Stimulated activated CD8-positive, alpha-beta memory T cell treated with anti-CD3 and anti-CD28 coated beads, Interleukin-12 subunit alpha, Interleukin-12 subunit beta, amount 100 ng/mL, for 24 hours (primary cell): ENCODE data around the gene MAML3.

ENCODE experiments used
- DNase-seq: peaks from one replicate; pipeline ENCODE4 v3.0.0-alpha.2; 2020; ENCODE audit errors: extremely low read depth

Gene MAML3

GRCh38 chr4:139900964-139901376 lies 253.0 kb downstream of the MAML3 start:
- DNase-seq = no peak

GRCh38 chr4:139899346-139899745 lies 254.6 kb downstream of the MAML3 start:
- DNase-seq = no peak

GRCh38 chr4:139898293-139898692 lies 255.7 kb downstream of the MAML3 start:
- DNase-seq = no peak

GRCh38 chr4:139896091-139896604 lies 257.8 kb downstream of the MAML3 start:
- no peak for DNase-seq

GRCh38 chr4:139893801-139894200 lies 260.2 kb downstream of the MAML3 start:
- no peak for DNase-seq

- DNase-seq = no peak
These were observed 260.8 kb downstream of the MAML3 start for GRCh38 chr4:139892973-139893736.

- no peak for DNase-seq
These were observed 263.2 kb downstream of the MAML3 start for GRCh38 chr4:139890816-139891215.

- DNase-seq = no peak
These were observed 264.1 kb downstream of the MAML3 start for GRCh38 chr4:139889901-139890300.

- no peak for DNase-seq
These were observed 264.7 kb downstream of the MAML3 start for GRCh38 chr4:139889264-139889663.

GRCh38 chr4:139887962-139888735 lies 265.8 kb downstream of the MAML3 start:
- DNase-seq = no peak

GRCh38 chr4:139887376-139887802 lies 266.6 kb downstream of the MAML3 start:
- DNase-seq = no peak

GRCh38 chr4:139886798-139887197 lies 267.2 kb downstream of the MAML3 start:
- DNase-seq = no peak

- DNase-seq = no peak
These were observed 269.5 kb downstream of the MAML3 start for GRCh38 chr4:139884438-139884837.

- DNase-seq = no peak
These were observed 273.1 kb downstream of the MAML3 start for GRCh38 chr4:139880841-139881240.

- no peak for DNase-seq
These were observed 275.9 kb downstream of the MAML3 start for GRCh38 chr4:139878050-139878449.

- DNase-seq = no peak
These were observed 277.5 kb downstream of the MAML3 start for GRCh38 chr4:139876337-139876941.

- DNase-seq = no peak
These were observed 278.6 kb downstream of the MAML3 start for GRCh38 chr4:139875411-139875825.

- DNase-seq = no peak
These were observed 280.7 kb downstream of the MAML3 start for GRCh38 chr4:139873111-139873860.

- DNase-seq = no peak
These were observed 281.7 kb downstream of the MAML3 start for GRCh38 chr4:139872274-139872673.

GRCh38 chr4:139869810-139870209 lies 284.2 kb downstream of the MAML3 start:
- DNase-seq = no peak

GRCh38 chr4:139866276-139866962 lies 287.6 kb downstream of the MAML3 start:
- DNase-seq = no peak
